Nephron (organoid): ENCODE results near the gene ZSWIM9.

Source experiments
- H3K27ac Mint-ChIP-seq, 3 experiments: 2 replicates each; pipeline ENCODE4 v1.8.0; 2020; ENCODE audit warnings: mixed read lengths in 3 of 3, mild to moderate bottlenecking in 2 of 3, moderate library complexity in 1 of 3
- H3K27me3 Mint-ChIP-seq: 2 replicates; pipeline ENCODE4 v1.8.0; 2021; ENCODE audit warnings: low read depth, mild to moderate bottlenecking, moderate library complexity, mixed read lengths
- H3K36me3 Mint-ChIP-seq: 2 replicates; pipeline ENCODE4 v1.8.0; 2020; ENCODE audit warnings: low read depth, mixed read lengths
- H3K4me1 Mint-ChIP-seq: 2 replicates; pipeline ENCODE4 v1.8.0; 2020; ENCODE audit warnings: mixed read lengths
- H3K4me3 Mint-ChIP-seq, 3 experiments: 2 replicates each; pipeline ENCODE4 v1.8.0; 2020; ENCODE audit warnings: mild to moderate bottlenecking in 3 of 3, mixed read lengths in 3 of 3, moderate library complexity in 2 of 3
- H3K9me3 Mint-ChIP-seq: 2 replicates; pipeline ENCODE4 v1.8.0; 2020; ENCODE audit warnings: mixed read lengths
- TF ChIP-seq, protein P1 (sequence below), 3 experiments: fragments of 200-600 bp; sonication (generic); IDR thresholded peaks; one replicate each; pipeline ENCODE4 v1.5.0; 2021; ENCODE audit warnings: antibody characterized with exemption in 3 of 3; ENCODE audit not compliant: unreplicated experiment in 3 of 3

ZSWIM9 gene

DNA sequence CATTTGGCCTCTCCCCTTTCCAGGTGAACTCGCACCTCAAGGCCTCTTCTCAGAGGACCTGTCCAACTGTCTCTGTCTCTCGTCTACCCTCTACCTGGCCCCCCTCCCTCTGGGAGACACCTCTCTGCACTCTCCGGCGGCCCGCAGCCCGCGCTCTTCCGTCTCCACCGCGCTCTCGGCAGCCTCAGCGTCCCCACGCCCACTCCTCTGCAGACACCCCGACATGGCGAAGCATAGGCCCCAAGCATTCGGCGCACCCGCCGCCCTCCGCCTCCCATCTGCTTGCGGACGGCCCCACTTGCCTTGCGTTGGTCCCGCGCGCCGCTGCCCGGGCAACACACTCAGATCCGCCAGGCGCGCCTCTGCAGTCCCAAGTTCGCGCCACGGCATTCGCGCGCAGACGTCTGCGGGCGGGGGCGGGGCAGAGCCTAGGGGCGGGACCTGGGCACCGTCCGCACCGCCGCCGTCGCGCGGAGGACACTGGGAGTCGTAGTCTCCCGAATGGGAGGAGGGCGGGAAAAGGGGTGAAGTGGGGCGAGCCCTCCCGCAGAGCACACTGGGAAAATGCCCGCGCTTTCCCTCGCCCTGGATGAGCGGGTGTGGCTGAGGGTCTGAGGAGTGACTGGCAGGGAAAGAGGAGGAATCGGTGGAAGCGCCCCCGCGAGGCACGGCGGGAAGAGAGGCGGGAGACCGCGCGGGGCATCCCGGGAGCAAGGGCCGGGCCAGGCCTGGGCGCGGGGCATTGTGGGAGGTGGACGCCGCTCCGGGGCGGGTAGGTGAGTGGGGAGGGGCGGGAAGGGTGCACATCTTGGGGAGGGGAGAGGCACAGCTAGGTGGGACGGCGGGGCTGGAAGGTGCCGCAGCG is at the start of gene ZSWIM9, which contains the start of gene LIG1:
Gene ZSWIM9 (plus strand): TSS at position 742 of the 865 bp plus-strand sequence. CDS start 1,123 bp downstream, outside the sequence.
Gene LIG1 (minus strand): TSS at position 406 of the 865 bp plus-strand sequence. CDS start 4,778 bp downstream, outside the sequence.
- H3K27me3 Mint-ChIP-seq, result no peaks in the 10 kb centered on the region
- peak within 1 kb of the TSS; percentile 89 to 97 (median 92) for H3K27ac Mint-ChIP-seq
- H3K4me1 Mint-ChIP-seq, result peaks cover 11% of the 10 kb centered on the region
- peaks cover 29% of the 10 kb centered on the region for H3K36me3 Mint-ChIP-seq
- H3K4me3 Mint-ChIP-seq, result peak within 1 kb of the TSS; percentile 89 to 97 (median 90)
- TF ChIP-seq, protein P1, sequence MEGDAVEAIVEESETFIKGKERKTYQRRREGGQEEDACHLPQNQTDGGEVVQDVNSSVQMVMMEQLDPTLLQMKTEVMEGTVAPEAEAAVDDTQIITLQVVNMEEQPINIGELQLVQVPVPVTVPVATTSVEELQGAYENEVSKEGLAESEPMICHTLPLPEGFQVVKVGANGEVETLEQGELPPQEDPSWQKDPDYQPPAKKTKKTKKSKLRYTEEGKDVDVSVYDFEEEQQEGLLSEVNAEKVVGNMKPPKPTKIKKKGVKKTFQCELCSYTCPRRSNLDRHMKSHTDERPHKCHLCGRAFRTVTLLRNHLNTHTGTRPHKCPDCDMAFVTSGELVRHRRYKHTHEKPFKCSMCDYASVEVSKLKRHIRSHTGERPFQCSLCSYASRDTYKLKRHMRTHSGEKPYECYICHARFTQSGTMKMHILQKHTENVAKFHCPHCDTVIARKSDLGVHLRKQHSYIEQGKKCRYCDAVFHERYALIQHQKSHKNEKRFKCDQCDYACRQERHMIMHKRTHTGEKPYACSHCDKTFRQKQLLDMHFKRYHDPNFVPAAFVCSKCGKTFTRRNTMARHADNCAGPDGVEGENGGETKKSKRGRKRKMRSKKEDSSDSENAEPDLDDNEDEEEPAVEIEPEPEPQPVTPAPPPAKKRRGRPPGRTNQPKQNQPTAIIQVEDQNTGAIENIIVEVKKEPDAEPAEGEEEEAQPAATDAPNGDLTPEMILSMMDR (IDR thresholded peaks at IDR 0.05; ENCODE audit: unreplicated experiment in 3 of 3), result no peak
- no peaks in the 10 kb centered on the region for H3K9me3 Mint-ChIP-seq

DNA sequence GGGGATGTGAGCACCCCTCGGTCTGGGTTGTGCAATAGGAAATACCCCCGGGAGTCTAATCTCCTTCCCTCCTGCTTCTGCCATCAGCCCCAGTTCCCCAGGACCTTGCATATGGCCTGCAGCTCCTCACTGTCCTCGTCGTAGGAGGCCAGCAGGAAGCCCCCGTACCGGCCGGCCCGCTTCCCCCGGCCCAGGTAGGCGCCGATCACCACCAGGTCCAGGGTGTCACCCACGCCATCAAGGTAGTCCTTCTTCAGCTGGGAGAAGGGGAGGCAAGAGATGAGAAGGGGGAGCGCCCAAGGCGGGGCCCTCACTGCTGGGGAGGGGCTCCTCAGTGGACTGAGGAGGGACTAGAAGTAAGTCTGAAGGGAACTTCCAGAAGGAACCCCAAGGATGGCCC is 49.4 kb upstream of the ZSWIM9 start:
- Mint-ChIP-seq H3K4me3 (no peak overlapping the region), H3K4me1 (peaks cover 6% of the 10 kb centered on the region), H3K36me3 (peaks cover 57% of the 10 kb centered on the region), H3K27me3 (no peaks in the 10 kb centered on the region), H3K9me3 (no peaks in the 10 kb centered on the region), H3K27ac (no peak overlapping the region)
- TF ChIP-seq, protein P1 (IDR thresholded peaks at IDR 0.05; ENCODE audit: unreplicated experiment in 3 of 3), result no peak

DNA sequence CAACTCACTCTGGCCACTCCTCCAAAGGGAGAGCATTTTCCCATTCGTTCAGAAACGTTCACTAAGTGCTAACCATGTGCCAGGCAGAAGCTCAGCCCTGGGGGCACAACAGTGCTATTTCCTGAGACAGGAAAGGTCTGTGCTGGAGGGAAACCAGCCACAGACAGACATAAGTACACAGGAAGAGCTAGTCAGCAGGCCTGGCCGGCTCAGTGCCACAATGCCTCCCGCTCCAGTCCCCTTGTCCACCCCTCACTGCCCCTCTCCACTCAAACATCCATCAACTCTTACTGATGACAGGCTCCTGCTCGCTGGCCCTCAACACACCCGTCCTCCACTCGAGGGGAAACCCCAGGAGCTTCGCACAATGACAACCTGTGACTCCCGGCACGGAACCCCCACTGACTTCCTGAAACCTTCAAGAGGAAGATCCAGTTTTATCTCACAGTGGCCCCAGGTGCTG is 48.5 kb upstream of the ZSWIM9 start:
- Mint-ChIP-seq H3K9me3 (no peaks in the 10 kb centered on the region), H3K27ac (no peak overlapping the region), H3K36me3 (peaks cover 62% of the 10 kb centered on the region), H3K27me3 (no peaks in the 10 kb centered on the region), H3K4me1 (peaks cover 6% of the 10 kb centered on the region), H3K4me3 (no peak overlapping the region)
- TF ChIP-seq, protein P1 (IDR thresholded peaks at IDR 0.05; ENCODE audit: unreplicated experiment in 3 of 3), result no peak

DNA sequence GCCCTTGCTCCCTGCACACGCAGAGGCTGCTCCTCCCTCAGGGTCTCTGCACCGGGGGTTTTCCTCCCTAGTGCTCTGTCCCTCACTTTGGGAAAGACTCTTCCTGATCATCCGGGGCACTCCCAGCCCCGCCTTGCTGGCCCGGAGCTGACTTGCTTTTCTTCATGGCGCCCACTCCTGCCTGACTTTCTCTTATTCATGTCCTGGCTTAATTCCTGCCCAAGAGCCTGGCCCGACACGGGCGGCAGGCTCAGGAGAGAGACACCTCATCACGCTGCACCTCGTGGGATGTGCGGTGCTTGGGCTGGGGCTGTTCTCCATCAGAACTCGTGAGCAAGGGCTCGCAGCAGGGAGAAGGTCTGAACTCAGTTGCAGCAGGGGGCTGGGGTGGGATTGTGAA is 48.1 kb upstream of the ZSWIM9 start:
- Mint-ChIP-seq H3K27me3 (no peaks in the 10 kb centered on the region), H3K4me3 (no peak overlapping the region), H3K9me3 (no peaks in the 10 kb centered on the region), H3K27ac (no peak overlapping the region), H3K4me1 (peaks cover 6% of the 10 kb centered on the region), H3K36me3 (peaks cover 65% of the 10 kb centered on the region)
- TF ChIP-seq, protein P1 (IDR thresholded peaks at IDR 0.05; ENCODE audit: unreplicated experiment in 3 of 3), result no peak

DNA sequence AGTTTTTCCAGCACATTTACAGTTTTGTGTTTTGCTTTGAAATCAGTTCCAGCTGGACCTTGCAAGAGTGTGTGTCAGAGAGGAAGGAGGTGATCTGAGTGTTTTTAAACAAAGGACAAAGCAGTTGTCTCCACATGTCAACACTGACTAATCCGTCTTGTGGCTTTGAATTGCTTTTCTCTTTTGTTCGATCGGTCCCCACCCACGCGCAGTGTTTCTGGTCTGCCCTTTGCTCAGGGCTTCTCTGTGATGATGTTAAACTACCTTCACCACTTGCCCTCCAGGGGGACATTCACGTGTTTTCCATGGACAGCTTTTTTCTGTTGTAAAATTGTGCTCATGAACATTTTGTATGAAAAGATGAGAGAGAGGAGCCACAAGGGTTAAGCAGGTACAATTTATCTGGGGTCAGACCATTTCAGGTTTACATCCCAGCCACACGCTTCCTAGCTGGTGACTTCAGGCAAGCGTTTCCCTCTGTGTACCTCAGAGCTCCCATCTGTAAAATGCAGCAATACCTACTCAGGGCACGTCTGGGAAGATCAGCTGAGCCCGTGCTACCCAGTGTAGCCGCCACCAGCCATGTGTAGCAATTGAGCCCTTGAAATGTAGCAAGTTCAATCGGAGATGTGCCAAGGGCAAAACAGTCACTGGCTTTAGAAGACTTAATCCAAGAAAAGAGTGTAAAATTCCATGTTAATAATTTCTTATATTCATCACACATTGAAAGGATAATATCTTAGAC is 46.4 kb upstream of the ZSWIM9 start:
- TF ChIP-seq, protein P1 (IDR thresholded peaks at IDR 0.05; ENCODE audit: unreplicated experiment in 3 of 3), result no peak
- Mint-ChIP-seq H3K4me1 (peaks cover 6% of the 10 kb centered on the region), H3K27ac (peak overlapping the region in 2 of 3 experiments; percentile 22 to 45), H3K9me3 (no peaks in the 10 kb centered on the region), H3K4me3 (no peak overlapping the region), H3K27me3 (no peaks in the 10 kb centered on the region), H3K36me3 (peaks cover 67% of the 10 kb centered on the region)
